ENCODE results near the gene CRISP1. TPM values are rescaled to one million over a fixed set of nuclear protein-coding genes. Genes with fewer than 3 reads are reported as not detected.

CRISP1 gene
- total and polyA plus RNA-seq, 2 of the 13 experiments (the other 11 are each of a cell fraction or from before 2014, with no cell fraction given), result not detected

DNA sequence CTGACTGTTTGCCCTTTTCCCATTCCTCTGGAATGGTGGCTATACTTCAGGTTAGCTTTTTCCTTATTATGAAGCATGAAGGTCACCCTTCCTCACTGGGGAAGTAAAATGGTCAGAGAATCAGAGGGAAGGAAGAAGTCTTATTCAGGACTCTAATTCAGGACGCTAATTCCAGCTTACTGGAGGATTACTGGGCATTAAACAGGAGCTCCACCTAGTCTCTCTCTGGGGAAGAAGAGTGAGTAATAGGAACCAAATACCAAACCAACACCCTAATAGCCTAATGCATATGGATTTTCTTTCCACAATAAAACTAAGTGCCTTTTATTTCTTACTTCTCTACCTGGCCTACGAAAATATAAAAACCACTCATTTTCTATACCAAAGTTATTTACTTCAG, 10.1 kb downstream of the CRISP1 start (continued):
- TF ChIP-seq KDM2A (CRISPR knock-in tag; IDR thresholded peaks at IDR 0.05; ENCODE audit: borderline replicate concordance, low read depth) (no peak), ZKSCAN8 (CRISPR knock-in tag; IDR thresholded peaks at IDR 0.05; ENCODE audit: borderline replicate concordance) (no peak)
- TF ChIP-seq, protein P1, sequence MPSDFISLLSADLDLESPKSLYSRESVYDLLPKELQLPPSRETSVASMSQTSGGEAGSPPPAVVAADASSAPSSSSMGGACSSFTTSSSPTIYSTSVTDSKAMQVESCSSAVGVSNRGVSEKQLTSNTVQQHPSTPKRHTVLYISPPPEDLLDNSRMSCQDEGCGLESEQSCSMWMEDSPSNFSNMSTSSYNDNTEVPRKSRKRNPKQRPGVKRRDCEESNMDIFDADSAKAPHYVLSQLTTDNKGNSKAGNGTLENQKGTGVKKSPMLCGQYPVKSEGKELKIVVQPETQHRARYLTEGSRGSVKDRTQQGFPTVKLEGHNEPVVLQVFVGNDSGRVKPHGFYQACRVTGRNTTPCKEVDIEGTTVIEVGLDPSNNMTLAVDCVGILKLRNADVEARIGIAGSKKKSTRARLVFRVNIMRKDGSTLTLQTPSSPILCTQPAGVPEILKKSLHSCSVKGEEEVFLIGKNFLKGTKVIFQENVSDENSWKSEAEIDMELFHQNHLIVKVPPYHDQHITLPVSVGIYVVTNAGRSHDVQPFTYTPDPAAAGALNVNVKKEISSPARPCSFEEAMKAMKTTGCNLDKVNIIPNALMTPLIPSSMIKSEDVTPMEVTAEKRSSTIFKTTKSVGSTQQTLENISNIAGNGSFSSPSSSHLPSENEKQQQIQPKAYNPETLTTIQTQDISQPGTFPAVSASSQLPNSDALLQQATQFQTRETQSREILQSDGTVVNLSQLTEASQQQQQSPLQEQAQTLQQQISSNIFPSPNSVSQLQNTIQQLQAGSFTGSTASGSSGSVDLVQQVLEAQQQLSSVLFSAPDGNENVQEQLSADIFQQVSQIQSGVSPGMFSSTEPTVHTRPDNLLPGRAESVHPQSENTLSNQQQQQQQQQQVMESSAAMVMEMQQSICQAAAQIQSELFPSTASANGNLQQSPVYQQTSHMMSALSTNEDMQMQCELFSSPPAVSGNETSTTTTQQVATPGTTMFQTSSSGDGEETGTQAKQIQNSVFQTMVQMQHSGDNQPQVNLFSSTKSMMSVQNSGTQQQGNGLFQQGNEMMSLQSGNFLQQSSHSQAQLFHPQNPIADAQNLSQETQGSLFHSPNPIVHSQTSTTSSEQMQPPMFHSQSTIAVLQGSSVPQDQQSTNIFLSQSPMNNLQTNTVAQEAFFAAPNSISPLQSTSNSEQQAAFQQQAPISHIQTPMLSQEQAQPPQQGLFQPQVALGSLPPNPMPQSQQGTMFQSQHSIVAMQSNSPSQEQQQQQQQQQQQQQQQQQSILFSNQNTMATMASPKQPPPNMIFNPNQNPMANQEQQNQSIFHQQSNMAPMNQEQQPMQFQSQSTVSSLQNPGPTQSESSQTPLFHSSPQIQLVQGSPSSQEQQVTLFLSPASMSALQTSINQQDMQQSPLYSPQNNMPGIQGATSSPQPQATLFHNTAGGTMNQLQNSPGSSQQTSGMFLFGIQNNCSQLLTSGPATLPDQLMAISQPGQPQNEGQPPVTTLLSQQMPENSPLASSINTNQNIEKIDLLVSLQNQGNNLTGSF (CRISPR knock-in tag; IDR thresholded peaks at IDR 0.05), result no peak

- DNase-seq (ENCODE audit: low spot score) (no peak), FAIRE-seq (no peak), ATAC-seq (no peak)
- ChIA-PET POLR2A (no interaction called here), CTCF (ENCODE audit: low intra/inter-chr PET ratio, low total read pairs) (no interaction called here)
- Histone ChIP-seq H3K27me3 (ENCODE audit: control insufficient read depth in 1 of 2, insufficient read depth in 2 of 2, low read length in 2 of 2) (no peaks in the 10 kb centered on the region), H3K27ac (ENCODE audit: extremely low read length, insufficient read depth, low read length) (no peak overlapping the region), H4K20me1 (ENCODE audit: insufficient read depth, low read length) (no peaks in the 10 kb centered on the region), H3K9me3 (ENCODE audit: low read length) (no peaks in the 10 kb centered on the region), H3K4me1 (ENCODE audit: insufficient read depth, low read length) (no peaks in the 10 kb centered on the region), H3K36me3 (replicated peaks in 1 of 2; ENCODE audit: control insufficient read depth in 1 of 2, insufficient read depth in 2 of 2, low read length in 2 of 2) (no peaks in the 10 kb centered on the region), H3K4me3 (replicated peaks in 1 of 3; ENCODE audit: insufficient read depth in 1 of 3, low read depth in 2 of 3, low read length in 3 of 3) (no peak overlapping the region), H3K79me2 (ENCODE audit: insufficient read depth, low read length) (no peaks in the 10 kb centered on the region), H2AFZ (ENCODE audit: low read length) (no peak overlapping the region), H3K9ac (ENCODE audit: insufficient read depth, low read depth, low read length) (no peak overlapping the region), H3K4me2 (ENCODE audit: low read depth, low read length) (no peak overlapping the region)
- intact Hi-C loops (cut with micrococcal nuclease; ENCODE audit: unreplicated experiment), result no loop called here
- 21% methylated on average over 4 of the region's 4 CpGs for WGBS (ENCODE audit: low lambda C conversion rate)
- in situ Hi-C loops (cut with HindIII; ENCODE audit: extremely low pct_ligation_motif_present, low pct_unique_long_range_greater_than_20kb), result no loop called here
- no TSS peak for BruUV-seq (replicated peaks)
- no peak for TF ChIP-seq PAX8 (CRISPR knock-in tag; IDR thresholded peaks at IDR 0.05; ENCODE audit: borderline replicate concordance)
- TF ChIP-seq, protein P2, sequence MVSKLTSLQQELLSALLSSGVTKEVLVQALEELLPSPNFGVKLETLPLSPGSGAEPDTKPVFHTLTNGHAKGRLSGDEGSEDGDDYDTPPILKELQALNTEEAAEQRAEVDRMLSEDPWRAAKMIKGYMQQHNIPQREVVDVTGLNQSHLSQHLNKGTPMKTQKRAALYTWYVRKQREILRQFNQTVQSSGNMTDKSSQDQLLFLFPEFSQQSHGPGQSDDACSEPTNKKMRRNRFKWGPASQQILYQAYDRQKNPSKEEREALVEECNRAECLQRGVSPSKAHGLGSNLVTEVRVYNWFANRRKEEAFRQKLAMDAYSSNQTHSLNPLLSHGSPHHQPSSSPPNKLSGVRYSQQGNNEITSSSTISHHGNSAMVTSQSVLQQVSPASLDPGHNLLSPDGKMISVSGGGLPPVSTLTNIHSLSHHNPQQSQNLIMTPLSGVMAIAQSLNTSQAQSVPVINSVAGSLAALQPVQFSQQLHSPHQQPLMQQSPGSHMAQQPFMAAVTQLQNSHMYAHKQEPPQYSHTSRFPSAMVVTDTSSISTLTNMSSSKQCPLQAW (CRISPR knock-in tag; IDR thresholded peaks at IDR 0.05), result no peak
- TF ChIP-seq SAFB2 (CRISPR knock-in tag; IDR thresholded peaks at IDR 0.05; ENCODE audit: borderline replicate concordance, low read depth), result no peak
- TF ChIP-seq ZBTB7A (CRISPR knock-in tag; IDR thresholded peaks at IDR 0.05), result no peak
- TF ChIP-seq SNAPC5 (CRISPR knock-in tag; IDR thresholded peaks at IDR 0.05; ENCODE audit: borderline replicate concordance), result no peak
- TF ChIP-seq ZNF446 (CRISPR knock-in tag; IDR thresholded peaks at IDR 0.05), result no peak
- TF ChIP-seq CSRNP1 (CRISPR knock-in tag; IDR thresholded peaks at IDR 0.05), result no peak
- no peak for TF ChIP-seq SRSF1 (optimal IDR thresholded peaks at IDR 0.05; ENCODE audit: low read depth, low read length)
Measured at GRCh38 chr6:49855221-49855620, 11.1 kb downstream of the CRISP1 start.

Measured in HepG2 (cell line).